Measurements from ENCODE around the gene CDKN2B-AS1. TPM values are rescaled to one million over a fixed set of nuclear protein-coding genes. Genes with fewer than 3 reads are reported as not detected.

The CDKN2B-AS1 gene
- total RNA-seq, 1 experiment from 2014 or later = 0.24 TPM

DNA sequence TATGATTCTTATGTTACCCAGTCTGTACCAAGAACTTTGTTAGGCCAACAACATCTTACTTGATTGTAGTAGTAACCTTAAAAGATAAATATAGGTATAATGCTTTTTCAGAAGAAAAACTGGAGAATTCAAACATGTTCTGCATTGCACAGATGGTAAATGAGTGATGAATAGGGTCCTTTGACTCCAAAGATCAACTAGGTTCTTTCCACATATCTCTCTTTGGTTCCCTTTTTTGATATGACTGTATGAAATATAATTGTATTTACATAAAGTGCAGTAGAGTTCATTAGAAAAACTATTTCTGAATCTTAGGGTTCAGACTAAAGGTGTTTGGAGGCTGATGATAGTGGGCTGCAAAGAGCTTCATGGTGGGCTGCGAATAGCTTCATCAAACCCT, 165.0 kb downstream of the CDKN2B-AS1 start (continued):
- TF ChIP-seq, protein P1, sequence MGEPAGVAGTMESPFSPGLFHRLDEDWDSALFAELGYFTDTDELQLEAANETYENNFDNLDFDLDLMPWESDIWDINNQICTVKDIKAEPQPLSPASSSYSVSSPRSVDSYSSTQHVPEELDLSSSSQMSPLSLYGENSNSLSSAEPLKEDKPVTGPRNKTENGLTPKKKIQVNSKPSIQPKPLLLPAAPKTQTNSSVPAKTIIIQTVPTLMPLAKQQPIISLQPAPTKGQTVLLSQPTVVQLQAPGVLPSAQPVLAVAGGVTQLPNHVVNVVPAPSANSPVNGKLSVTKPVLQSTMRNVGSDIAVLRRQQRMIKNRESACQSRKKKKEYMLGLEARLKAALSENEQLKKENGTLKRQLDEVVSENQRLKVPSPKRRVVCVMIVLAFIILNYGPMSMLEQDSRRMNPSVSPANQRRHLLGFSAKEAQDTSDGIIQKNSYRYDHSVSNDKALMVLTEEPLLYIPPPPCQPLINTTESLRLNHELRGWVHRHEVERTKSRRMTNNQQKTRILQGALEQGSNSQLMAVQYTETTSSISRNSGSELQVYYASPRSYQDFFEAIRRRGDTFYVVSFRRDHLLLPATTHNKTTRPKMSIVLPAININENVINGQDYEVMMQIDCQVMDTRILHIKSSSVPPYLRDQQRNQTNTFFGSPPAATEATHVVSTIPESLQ (CRISPR knock-in tag; IDR thresholded peaks at IDR 0.05) = no peak
- TF ChIP-seq TP53 (CRISPR knock-in tag; IDR thresholded peaks at IDR 0.05) (no peak), SMAD4 (CRISPR knock-in tag; IDR thresholded peaks at IDR 0.05) (no peak), GTF2I (CRISPR knock-in tag; conservative IDR thresholded peaks at IDR 0.05) (no peak)
- TF ChIP-seq, protein P2, sequence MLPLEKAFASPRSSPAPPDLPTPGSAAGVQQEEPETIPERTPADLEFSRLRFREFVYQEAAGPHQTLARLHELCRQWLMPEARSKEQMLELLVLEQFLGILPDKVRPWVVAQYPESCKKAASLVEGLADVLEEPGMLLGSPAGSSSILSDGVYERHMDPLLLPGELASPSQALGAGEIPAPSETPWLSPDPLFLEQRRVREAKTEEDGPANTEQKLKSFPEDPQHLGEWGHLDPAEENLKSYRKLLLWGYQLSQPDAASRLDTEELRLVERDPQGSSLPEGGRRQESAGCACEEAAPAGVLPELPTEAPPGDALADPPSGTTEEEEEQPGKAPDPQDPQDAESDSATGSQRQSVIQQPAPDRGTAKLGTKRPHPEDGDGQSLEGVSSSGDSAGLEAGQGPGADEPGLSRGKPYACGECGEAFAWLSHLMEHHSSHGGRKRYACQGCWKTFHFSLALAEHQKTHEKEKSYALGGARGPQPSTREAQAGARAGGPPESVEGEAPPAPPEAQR (CRISPR knock-in tag; IDR thresholded peaks at IDR 0.05) = no peak
- TF ChIP-seq, protein P3, sequence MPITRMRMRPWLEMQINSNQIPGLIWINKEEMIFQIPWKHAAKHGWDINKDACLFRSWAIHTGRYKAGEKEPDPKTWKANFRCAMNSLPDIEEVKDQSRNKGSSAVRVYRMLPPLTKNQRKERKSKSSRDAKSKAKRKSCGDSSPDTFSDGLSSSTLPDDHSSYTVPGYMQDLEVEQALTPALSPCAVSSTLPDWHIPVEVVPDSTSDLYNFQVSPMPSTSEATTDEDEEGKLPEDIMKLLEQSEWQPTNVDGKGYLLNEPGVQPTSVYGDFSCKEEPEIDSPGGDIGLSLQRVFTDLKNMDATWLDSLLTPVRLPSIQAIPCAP (CRISPR knock-in tag; IDR thresholded peaks at IDR 0.05) = no peak

DNA sequence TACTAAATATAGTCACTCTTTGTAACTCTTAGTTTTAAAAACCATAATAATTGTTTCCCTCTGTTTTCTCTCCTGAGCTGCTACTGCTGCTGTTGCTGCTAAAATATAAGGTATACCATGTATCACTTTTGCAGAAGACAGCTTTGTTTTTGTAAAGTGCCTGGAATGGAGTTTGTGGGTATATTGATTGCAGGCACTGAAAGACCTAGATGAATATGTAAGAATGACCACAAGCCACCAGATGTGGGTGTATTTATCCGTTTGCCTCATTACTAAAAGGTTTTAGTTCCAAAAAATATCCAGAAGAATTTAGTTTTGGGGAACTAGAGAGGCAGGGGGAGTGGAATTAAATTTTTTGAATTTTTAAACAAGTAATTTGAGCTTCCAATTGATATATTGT, 165.6 kb downstream of the CDKN2B-AS1 start:
- Mint-ChIP-seq H3K9me3 (no peaks in the 10 kb centered on the region), H3K36me3 (no peaks in the 10 kb centered on the region), H3K27me3 (ENCODE audit: low read depth) (no peaks in the 10 kb centered on the region), H3K27ac (no peak overlapping the region), H3K4me3 (no peak overlapping the region), H3K4me1 (no peaks in the 10 kb centered on the region)
- ChIA-PET POLR2A (no interaction called here), CTCF (no interaction called here)
- TF ChIP-seq TEAD4 (CRISPR knock-in tag; IDR thresholded peaks at IDR 0.05) (no peak), JAZF1 (CRISPR knock-in tag; IDR thresholded peaks at IDR 0.05) (no peak), SMAD3 (CRISPR knock-in tag; IDR thresholded peaks at IDR 0.05; ENCODE audit: borderline replicate concordance) (no peak), TP53 (CRISPR knock-in tag; IDR thresholded peaks at IDR 0.05) (no peak), KAT7 (CRISPR knock-in tag; IDR thresholded peaks at IDR 0.05; ENCODE audit: borderline replicate concordance) (no peak)
- TF ChIP-seq, protein P4, sequence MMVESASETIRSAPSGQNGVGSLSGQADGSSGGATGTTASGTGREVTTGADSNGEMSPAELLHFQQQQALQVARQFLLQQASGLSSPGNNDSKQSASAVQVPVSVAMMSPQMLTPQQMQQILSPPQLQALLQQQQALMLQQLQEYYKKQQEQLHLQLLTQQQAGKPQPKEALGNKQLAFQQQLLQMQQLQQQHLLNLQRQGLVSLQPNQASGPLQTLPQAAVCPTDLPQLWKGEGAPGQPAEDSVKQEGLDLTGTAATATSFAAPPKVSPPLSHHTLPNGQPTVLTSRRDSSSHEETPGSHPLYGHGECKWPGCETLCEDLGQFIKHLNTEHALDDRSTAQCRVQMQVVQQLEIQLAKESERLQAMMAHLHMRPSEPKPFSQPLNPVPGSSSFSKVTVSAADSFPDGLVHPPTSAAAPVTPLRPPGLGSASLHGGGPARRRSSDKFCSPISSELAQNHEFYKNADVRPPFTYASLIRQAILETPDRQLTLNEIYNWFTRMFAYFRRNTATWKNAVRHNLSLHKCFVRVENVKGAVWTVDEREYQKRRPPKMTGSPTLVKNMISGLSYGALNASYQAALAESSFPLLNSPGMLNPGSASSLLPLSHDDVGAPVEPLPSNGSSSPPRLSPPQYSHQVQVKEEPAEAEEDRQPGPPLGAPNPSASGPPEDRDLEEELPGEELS (CRISPR knock-in tag; IDR thresholded peaks at IDR 0.05) = no peak
- TF ChIP-seq, protein P5, sequence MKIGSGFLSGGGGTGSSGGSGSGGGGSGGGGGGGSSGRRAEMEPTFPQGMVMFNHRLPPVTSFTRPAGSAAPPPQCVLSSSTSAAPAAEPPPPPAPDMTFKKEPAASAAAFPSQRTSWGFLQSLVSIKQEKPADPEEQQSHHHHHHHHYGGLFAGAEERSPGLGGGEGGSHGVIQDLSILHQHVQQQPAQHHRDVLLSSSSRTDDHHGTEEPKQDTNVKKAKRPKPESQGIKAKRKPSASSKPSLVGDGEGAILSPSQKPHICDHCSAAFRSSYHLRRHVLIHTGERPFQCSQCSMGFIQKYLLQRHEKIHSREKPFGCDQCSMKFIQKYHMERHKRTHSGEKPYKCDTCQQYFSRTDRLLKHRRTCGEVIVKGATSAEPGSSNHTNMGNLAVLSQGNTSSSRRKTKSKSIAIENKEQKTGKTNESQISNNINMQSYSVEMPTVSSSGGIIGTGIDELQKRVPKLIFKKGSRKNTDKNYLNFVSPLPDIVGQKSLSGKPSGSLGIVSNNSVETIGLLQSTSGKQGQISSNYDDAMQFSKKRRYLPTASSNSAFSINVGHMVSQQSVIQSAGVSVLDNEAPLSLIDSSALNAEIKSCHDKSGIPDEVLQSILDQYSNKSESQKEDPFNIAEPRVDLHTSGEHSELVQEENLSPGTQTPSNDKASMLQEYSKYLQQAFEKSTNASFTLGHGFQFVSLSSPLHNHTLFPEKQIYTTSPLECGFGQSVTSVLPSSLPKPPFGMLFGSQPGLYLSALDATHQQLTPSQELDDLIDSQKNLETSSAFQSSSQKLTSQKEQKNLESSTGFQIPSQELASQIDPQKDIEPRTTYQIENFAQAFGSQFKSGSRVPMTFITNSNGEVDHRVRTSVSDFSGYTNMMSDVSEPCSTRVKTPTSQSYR (CRISPR knock-in tag; IDR thresholded peaks at IDR 0.05) = no peak
- TF ChIP-seq, protein P2 (CRISPR knock-in tag; IDR thresholded peaks at IDR 0.05) = no peak
- TF ChIP-seq, protein P6, sequence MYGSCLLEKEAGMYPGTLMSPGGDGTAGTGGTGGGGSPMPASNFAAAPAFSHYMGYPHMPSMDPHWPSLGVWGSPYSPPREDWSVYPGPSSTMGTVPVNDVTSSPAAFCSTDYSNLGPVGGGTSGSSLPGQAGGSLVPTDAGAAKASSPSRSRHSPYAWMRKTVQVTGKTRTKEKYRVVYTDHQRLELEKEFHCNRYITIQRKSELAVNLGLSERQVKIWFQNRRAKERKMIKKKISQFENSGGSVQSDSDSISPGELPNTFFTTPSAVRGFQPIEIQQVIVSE (CRISPR knock-in tag; IDR thresholded peaks at IDR 0.05; ENCODE audit: borderline replicate concordance) = no peak
- TF ChIP-seq, protein P1 (CRISPR knock-in tag; IDR thresholded peaks at IDR 0.05) = no peak
- ATAC-seq (no peak), DNase-seq (ENCODE audit: low spot score) (no peak)
